NOMO-1 treated with dmso at 0.1 percent for 144 hours (cell line): ENCODE data around the gene PRLH.
"Not testable (repeated sequence)": the region's sequence is repeated elsewhere in the genome, so short reads cannot be mapped to it uniquely, and the experiment has no call there.

ENCODE experiments used
- DNase-seq: peaks from one replicate; lab custom pipeline; 2025; ENCODE audit not compliant: unreplicated experiment; lab: John Stamatoyannopoulos, UW

PRLH gene

GRCh38 chr2:237599465-237600110 is 33.2 kb downstream of the PRLH start:
- no peak for DNase-seq

GRCh38 chr2:237600205-237600846 is 34.0 kb downstream of the PRLH start:
- DNase-seq: peak; percentile 56

- no peak for DNase-seq
These were observed 35.2 kb downstream of the PRLH start for GRCh38 chr2:237601453-237602116.

- DNase-seq: no peak
These were observed 36.0 kb downstream of the PRLH start for GRCh38 chr2:237602409-237602808.

GRCh38 chr2:237603049-237603717 is 36.8 kb downstream of the PRLH start:
- DNase-seq: no peak

- peak; percentile 57 for DNase-seq
These were observed 37.5 kb downstream of the PRLH start for GRCh38 chr2:237603718-237604362.

- no peak for DNase-seq
These were observed 38.0 kb downstream of the PRLH start for GRCh38 chr2:237604391-237604790.

GRCh38 chr2:237604960-237605359 is 38.6 kb downstream of the PRLH start:
- no peak for DNase-seq

- not testable (repeated sequence) for DNase-seq
These were observed 40.1 kb downstream of the PRLH start for GRCh38 chr2:237606522-237606921.

GRCh38 chr2:237612527-237613357 is 46.4 kb downstream of the PRLH start:
- no peak for DNase-seq

GRCh38 chr2:237613679-237614078 is 47.3 kb downstream of the PRLH start:
- no peak for DNase-seq

- DNase-seq: peak; percentile 14
These were observed 47.9 kb downstream of the PRLH start for GRCh38 chr2:237614151-237614720.

- no peak for DNase-seq
These were observed 49.4 kb downstream of the PRLH start for GRCh38 chr2:237615631-237616249.

- no peak for DNase-seq
These were observed 50.0 kb downstream of the PRLH start for GRCh38 chr2:237616373-237616733.
